GM19324 (cell line): ENCODE data around the gene POMP.

Source experiments
- ATAC-seq: cut with Tn5 transposase; IDR thresholded peaks from one replicate; pipeline ENCODE4 v1.9.1; 2021; ENCODE audit warnings: mild to moderate bottlenecking, moderate library complexity; ENCODE audit not compliant: unreplicated experiment, low FRiP score

POMP gene, protein sequence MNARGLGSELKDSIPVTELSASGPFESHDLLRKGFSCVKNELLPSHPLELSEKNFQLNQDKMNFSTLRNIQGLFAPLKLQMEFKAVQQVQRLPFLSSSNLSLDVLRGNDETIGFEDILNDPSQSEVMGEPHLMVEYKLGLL

DNA sequence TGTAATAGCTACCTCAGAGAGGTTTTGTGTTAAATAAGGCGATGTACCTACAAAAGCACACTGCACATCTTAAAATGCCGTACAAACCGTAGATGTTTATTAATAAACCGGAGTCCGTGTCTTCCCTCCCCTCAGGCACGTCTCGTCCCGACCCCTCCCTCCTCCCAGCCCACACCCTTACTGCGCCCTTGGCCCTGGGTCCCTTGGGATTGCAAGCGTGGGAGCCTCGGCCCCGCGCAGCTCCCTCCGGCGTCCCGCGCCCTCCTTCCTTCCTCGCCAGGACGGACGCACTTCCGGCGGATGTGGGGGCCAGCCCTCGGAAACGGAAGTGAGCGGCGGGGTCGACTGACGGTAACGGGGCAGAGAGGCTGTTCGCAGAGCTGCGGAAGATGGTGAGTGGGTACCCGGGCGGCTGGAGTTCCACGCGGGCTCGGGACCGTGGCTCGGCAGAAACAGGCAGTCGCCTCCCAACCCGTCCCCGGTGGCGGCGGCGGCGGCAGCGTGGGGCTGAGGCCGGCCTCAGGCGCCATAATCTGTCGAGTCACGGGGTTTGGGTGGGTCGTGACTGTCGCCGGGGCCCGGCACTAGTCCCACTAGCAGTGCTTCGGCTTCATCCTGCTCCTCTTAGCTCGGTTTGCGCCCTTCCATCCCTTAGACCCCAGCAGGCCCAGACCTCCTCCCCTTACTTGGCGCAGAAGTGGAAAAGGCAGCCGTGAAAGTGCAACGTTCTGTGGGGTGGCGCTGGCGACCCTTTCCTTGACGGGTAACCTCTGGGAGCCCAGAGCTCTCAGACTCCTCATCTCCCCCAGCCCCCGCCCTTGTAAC, at the start of gene POMP:
Gene POMP, plus strand, starts transcription at position 335 of the 825 bp plus-strand sequence. Its CDS starts 55 bp downstream, at position 390.
- peak; percentile 90 for ATAC-seq

DNA sequence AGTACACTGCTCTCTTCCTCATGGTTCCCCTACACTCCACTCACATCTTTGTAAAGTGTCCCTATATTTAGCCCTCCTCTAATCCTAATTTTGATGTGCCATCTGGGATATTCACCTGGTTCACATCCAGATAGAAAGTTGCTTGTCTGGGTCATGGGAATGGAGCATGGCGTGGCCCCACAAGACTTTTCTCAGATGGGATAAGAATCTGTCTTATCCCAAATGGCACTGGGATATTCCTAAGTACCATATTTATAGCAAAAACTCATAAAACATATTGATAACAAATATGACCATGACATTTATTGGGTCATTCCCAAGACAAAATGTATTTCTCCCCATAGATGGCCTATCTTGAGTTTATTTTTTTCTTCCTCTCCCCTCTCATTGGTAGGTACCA, 49.5 kb upstream of the POMP start:
- ATAC-seq, result no peak

DNA sequence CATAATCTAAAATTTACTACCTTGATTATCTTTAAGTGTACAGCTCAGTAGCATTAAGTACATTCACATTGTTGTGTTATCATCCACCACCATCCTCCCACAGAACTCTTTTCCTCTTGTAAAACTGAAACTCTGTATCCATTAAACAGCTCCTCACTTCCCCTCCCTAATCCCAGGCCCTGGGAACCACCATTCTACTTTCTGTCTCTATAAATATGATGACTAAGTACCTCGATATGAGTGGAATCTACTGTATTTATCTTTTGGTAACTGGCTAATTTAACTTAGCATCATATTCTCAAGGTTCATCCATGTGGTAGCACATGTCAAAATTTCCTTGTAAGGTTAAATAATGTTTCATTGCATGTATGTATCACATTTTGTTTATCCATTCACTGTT, 49.0 kb upstream of the POMP start:
- no peak for ATAC-seq

DNA sequence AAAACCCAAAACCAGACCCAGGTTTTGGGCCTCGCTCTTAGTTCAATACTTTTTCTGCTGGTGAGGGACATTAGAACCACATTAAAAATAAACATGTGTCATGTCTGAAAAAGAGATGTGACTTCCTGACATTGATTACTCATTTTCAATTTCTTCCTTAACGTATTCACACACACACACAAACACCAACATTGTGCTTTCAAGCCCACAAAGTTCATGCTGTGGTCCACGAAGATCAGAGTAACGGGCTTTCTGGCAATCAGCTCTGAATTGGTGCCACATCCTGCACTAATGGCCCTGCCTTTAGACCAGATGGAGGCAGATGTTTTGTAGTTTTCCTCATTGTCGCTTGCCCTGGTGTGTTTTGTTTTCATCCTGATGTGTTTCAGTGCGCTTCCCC, 47.9 kb upstream of the POMP start:
- no peak for ATAC-seq

DNA sequence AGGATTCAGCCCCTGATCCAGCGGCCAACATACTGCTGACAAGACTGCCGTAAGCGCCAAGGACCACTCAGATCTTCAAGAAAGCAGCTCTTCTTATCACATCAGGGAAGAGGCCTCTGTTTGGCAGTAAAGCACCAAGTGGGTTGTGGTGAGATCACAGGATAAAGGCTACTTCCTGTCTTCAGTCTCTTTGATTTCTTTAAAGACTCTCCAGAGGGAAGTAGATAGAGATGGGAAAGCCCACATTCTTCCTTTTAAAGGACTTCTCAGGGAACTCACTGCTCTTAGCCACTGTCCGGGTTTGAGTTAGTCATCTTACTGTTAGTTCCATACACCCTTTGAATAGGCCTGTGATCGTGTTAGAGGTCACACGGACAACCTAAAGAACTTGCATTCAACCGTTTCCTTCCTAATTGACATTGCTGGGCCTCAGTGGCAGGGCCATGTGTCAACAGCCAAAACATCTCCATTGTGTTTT, 47.2 kb upstream of the POMP start:
- ATAC-seq, result no peak

DNA sequence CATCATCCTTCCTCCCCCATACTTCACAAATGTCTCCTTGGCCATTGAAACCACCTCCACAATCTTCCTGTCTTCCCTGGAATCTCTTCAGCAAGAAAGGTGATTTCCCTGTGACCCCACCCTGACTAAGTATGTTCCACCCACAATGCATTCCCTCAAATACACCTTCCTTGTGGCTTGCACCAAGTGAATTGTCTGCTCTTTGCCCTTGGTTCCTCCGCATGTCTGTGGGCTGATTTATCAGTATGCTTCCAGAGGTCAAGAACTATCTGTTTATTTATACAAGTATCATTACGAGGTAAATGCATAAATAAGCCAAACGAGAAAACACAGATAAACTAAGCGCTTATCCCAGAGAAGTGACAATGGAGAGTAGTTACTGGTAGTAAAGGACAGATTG, 45.4 kb upstream of the POMP start:
- no peak for ATAC-seq

DNA sequence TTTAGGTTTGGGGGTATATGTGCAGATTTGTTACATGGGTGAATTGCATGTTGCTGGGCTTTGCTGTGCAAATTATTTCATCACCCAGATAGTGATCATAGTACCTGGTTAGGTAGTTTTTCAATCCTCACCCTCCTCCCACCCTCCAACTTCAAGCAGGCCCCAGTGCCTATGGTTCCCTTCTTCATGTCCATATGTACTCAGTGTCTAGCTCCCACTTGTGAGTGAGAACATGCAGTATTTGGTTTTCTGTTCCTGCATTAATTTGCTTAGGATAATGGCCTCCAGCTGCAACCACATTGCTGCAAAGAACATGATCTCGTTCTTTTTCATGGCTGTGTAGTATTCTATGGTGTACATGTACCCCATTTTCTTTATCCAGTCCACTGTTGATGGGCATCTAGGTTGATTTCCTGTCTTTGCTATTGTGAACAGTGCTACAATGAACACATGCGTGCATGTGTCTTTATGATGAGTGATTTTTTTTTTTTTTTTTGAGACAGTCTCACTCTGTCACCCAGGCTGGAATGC, 42.9 kb upstream of the POMP start:
- ATAC-seq, result no peak

DNA sequence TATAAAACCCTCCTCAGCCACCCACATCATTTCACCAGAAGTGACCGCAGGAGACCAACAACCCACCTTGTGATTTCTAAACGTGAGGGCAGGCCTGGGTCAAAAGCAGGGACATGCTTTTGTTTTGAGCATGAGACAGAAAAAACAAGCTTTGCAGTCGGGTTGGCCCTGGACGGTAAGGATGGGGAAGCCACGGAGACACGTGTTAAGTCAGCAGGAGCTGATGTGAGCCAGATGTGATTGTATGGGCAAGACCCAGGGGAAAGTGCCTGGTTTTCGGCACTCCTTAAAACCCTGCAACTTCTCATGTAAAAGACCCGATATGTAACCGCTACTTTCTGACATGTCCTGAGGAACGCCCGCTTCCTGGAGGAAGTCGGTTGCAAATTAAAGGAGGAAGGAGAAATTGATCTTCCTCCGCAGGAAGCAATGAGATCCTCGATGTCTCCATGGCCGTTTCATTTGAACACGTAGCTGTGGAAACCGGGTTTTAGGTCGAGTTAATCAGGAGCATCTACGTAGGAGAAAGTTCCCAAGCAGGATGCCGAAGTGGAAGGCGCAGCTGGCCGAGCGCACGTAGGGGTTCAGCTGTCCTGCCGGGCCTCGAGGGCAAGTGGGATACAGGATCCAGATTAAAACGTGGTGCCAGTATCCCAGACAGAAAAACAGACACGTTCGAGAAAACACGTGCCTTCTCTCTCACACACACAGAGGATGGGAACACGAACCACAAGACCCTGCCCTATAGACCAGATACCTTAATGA, 40.5 kb upstream of the POMP start:
- no peak for ATAC-seq

DNA sequence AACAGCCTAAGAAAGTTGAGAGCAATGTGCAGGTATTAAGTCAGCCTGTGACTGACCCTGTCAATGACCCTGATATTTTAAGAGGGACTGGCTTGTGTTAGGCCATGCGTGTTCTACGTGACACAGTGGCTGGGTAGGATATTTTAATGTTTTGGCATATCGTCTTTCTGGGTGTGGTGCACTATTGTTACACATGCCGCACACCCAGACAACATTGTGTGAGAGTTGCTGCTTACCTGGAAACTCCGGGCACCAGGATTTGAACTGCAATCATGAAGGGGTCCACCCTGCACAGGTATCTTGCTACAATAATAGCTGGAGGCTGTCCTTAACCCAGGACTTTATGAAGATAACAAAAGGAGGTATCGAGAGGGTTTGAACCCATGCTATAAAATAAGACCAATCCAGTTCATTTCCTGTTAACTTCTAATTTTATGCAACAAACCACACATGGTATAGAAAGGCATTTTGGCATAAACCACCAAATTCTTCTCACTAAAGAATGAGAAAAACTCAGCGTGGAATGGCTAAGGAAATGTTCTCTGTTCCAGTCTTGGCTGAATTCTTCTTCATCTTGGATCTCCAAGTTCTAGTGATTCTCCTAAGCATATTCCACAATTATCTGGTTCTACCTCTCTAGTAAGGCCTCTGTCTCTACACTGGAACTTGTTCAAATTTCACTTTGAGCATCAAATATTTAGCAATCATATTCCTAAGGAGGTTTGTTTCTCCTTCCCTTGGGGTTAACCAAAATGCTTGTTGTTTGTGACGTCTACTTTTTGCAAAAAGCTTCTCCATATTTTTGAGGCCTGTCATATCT, 38.7 kb upstream of the POMP start:
- no peak for ATAC-seq

DNA sequence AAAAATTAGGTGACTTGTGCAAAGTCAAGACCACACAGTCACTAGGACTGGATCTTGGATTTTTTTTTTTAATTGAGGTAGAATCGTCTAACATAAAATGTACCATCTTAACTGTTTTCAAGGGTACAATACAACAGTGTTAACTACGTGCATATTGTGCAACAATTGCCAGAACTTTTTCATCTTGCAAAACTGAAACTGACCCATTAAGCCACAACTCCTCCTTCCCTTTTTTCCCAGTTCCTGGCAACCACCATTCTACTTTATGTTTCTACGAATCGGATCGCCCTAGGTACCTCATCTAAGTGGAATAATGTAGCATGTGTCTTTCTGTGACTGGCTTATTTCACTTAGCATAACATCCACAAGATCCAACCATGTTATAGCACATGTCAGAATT, 37.5 kb upstream of the POMP start:
- no peak for ATAC-seq

DNA sequence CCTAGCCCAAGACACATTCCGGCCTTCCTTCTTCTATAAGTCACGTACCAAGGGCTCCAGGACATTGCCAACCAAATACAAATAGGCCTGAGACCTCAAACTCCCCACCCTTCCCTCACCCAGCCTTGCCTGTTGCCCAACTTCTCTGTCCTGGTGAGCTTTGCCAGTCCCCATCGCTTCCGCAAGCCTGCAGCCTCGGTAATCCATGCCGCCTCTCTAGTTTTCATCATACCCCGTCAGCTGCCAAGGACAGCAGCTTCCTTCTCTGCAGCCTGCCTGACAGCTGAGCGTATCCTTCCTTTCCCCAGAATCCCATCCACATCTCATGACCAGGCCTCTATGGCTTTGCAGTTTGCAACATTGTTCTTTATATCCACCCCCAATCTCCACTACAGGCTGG, 36.6 kb upstream of the POMP start:
- no peak for ATAC-seq

DNA sequence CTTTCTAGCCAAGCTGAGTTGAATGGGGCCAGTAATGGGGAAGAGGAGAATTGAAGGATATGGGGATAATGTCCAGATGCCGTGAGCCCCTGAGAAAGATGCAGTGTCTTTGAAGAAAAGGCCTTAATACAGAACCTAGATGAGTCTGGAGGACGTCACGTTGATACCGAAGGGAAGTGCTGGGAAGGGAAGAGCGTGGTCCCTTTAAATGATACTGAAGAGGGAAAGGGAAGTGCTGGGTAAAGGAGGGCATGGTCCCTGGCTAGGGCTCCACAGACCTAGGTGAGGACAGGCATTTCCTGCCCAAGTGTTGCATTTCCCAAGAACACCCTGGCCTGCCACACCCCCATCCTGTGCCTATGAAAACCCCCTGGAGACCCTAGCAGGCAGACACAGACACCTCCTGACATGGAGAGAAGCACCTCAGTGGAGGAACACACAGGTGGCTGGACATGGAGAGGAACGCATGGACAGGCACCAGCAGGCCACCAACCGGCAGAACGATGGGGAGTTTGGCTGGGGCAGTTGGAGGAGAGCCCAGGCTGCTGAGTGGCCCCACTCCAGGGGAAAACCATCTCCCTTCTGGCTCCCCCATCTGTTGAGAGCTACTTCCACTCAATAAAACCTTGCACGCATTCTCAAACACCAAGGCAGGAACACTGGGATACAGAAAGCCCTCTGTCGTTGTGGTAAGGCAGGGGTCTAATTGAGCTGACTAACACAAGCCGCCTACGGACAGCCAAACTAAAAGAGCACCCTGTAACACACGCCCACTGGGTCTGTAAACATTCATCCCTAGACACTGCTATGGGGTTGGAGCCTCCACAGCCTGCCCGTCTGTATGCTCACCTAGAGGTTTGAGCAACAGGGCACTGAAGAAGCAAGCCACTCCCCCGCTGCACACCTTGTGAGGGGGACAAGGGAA, 34.9 kb upstream of the POMP start:
- no peak for ATAC-seq

DNA sequence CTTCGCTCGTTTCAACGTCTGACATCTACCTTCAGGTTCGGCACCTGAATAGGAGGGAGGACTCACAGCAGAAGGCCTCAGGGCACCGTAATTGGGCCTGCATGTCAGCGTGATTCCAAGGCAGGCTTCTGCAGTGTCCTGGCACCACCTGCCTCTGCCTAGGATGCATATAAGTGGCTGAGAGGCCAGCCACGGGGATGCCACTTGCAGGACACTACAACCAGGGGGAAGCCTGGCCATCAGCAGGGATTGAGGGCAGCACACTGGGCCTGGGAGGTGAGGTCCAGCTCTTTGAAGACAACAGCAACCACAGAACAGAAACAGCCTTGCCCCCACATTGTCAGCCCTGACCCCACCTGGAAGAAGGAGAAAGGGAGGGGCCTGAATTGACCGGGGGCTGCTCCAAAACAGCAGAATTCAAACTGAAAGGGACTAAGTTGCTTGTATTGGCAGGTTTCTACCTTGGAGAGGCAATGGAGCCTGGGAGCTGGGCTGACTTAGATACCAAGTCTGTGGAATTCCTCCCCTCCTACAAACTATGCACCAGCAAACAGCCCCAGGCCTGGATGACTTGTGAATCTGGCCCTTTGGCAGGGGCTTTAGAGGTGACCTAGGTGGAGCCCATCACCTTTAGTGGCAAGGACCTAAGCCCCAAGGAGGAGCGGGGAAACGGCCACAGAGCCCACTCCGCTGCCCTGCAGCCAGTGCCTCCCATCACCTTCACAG, 34.1 kb upstream of the POMP start:
- ATAC-seq, result no peak

DNA sequence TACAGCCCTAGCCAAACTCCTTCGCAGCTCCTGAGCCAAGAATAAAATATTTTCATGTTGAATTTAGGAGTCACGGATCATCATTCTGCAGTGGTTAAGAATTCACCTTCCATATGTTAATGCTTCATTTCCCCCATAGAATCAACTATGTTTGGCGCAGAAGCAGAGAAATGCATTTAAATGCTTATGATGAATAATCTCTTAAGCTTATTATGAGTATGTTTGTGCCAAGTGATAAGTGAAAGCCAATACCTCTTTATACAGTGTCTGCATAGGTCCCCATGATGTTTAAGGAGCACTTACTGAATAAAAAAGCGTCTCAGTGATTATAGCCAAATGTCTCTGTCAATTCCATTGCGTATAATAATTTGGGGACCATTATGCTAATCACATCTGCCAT, 32.7 kb upstream of the POMP start:
- no peak for ATAC-seq

DNA sequence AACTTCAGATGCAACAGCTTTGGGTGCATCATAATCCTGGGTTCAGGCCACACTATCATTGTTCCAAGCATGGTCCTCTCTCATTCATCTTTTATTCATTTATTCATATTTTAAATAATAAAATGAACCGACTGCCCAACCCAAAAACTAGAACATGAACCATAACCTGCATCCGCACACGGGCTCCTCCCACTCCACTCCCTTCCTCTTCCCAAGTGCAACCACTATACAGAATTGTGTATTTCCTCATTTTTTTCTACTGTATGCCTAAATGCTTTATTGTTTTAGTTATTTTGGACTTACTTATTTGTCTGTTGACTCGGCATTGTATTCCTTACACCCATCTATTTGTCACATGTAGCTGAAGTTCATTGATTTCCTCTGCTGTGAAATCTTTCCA, 30.7 kb upstream of the POMP start:
- ATAC-seq, result no peak

DNA sequence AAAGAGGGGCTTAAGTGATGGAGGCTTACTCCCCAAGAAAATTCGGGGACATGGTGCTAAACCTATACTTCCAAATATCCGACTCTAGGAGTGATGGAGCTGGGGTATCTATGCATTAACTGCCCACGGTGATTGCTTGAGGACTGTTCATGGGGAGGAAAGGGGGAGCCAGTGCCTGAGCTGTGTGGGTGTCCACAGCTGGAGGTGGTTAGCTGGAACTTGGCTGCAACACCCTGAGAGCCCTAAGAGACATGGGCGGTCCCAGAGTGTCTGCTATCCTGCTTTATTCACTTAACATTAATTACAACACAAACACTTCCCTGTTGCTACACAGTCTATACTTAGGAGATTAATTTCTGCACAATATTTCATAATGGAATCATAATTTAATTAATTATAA, 28.1 kb upstream of the POMP start:
- ATAC-seq, result no peak

DNA sequence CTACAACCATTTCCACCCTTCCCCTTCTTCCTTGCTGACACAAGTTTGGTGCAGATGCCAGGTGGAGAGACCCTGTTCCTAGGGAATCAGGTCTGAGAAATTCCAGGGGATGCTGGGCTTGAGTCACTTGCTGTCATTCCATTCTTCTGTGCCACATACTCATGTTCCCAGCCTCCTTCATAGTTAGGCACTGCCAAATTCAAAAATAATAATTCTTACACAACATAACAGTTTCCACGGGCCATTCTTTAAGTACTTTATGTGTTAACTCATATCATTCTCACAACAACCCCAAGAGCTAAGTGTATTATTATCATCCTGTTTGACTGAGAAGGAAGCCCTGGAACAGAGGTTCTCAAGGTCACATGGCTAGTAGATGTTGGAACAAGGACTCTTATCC, 27.1 kb upstream of the POMP start:
- ATAC-seq, result no peak

DNA sequence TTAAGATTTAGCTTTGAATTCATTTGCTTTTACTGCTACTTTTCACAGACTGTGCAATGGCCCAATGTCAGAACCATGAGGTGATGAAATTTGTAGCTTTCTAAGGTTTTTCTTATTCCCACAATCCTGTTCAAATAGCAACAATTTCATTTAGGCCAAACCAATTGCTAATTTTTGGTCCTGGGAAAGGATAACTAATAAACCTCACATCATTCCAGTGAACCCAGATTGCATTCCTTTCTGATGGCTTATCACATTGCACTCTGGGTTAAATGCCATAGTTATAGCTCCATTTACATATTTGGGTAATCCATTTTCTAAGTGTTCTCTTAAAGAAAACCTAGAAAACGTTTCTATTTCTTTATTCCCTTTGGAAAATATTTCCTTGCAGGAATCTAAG, 22.9 kb upstream of the POMP start:
- ATAC-seq, result no peak
